DOHH2 (cell line): Measurements from ENCODE around the gene HSPA6.
"Not testable (repeated sequence)": the region's sequence is repeated elsewhere in the genome, so short reads cannot be mapped to it uniquely, and the experiment has no call there.

ENCODE experiments used
- EZH2phosphoT487 ChIP-seq: fragments of 200-600 bp; sonication (generic); IDR thresholded peaks from 2 replicates; pipeline ENCODE4 v1.6.1; 2017; ENCODE audit warnings: borderline replicate concordance, mild to moderate bottlenecking, antibody characterized with exemption, low read length, moderate library complexity, mixed read lengths
- TF ChIP-seq, protein P1 (sequence below): fragments of 200-600 bp; sonication (generic); IDR thresholded peaks from one replicate; pipeline ENCODE4 v1.5.1; 2014; ENCODE audit warnings: antibody characterized with exemption, mild to moderate bottlenecking, low read depth, low read length; ENCODE audit not compliant: poor library complexity, severe bottlenecking

GRCh38 chr1:161560960-161561715 lies 36.8 kb downstream of the HSPA6 start:
- TF ChIP-seq, protein P1, sequence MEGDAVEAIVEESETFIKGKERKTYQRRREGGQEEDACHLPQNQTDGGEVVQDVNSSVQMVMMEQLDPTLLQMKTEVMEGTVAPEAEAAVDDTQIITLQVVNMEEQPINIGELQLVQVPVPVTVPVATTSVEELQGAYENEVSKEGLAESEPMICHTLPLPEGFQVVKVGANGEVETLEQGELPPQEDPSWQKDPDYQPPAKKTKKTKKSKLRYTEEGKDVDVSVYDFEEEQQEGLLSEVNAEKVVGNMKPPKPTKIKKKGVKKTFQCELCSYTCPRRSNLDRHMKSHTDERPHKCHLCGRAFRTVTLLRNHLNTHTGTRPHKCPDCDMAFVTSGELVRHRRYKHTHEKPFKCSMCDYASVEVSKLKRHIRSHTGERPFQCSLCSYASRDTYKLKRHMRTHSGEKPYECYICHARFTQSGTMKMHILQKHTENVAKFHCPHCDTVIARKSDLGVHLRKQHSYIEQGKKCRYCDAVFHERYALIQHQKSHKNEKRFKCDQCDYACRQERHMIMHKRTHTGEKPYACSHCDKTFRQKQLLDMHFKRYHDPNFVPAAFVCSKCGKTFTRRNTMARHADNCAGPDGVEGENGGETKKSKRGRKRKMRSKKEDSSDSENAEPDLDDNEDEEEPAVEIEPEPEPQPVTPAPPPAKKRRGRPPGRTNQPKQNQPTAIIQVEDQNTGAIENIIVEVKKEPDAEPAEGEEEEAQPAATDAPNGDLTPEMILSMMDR: not testable (repeated sequence)
- not testable (repeated sequence) for TF ChIP-seq EZH2phosphoT487
